Adrenal gland (tissue), 12 donors: ENCODE results near the gene DNAH11. TPM values are rescaled to one million over a fixed set of nuclear protein-coding genes. Genes with fewer than 3 reads are reported as not detected.

Source experiments
- DNase-seq, 7 donors: peaks; one replicate each; pipeline ENCODE4 v3.0.0-alpha.2; 2019 to 2020
- H3K27ac ChIP-seq, 5 donors: fragments of 200-600 bp; sonication (generic) in 4 of 5; 1 replicate in 3 of 5; 2 replicates in 2 of 5; pipeline versions ENCODE4 v1.5.1 to v1.8.0; 2016 to 2020; ENCODE audit warnings: mild to moderate bottlenecking in 1 of 5
- H3K27me3 ChIP-seq: fragments of 200-600 bp; 2 replicates; pipeline ENCODE4 v1.8.0; 2021
- H3K36me3 ChIP-seq, 2 donors: fragments of 200-600 bp; replicated peaks in 1 of 2; 1 replicate in 1 of 2; 2 replicates in 1 of 2; pipeline versions ENCODE4 v1.5.1 to v1.8.0; 2018 to 2022
- H3K4me1 ChIP-seq, 2 donors: fragments of 200-600 bp; replicated peaks in 1 of 2; 1 replicate in 1 of 2; 2 replicates in 1 of 2; pipeline versions ENCODE4 v1.5.1 to v1.8.0; 2018 to 2021
- H3K4me3 ChIP-seq, 4 donors: fragments of 200-600 bp; sonication (generic) in 3 of 4; one replicate each; pipeline ENCODE4 v1.5.1; 2016 to 2018
- H3K9me3 ChIP-seq, 3 donors: fragments of 200-600 bp; sonication (generic) in 1 of 3; replicated peaks in 1 of 3; 1 replicate in 2 of 3; 2 replicates in 1 of 3; pipeline versions ENCODE4 v1.5.1 to v1.8.0; 2016 to 2021
- POLR2A ChIP-seq, 2 donors: fragments of 450-650 bp; IDR thresholded peaks; one replicate each; pipeline ENCODE4 v1.6.1; 2017; ENCODE audit warnings: antibody characterized with exemption in 2 of 2, mild to moderate bottlenecking in 2 of 2, moderate library complexity in 1 of 2
- WGBS, 4 donors: extraction: QIAGEN DNeasy Blood & Tissue Kit in 2 of 4; methylation state at CpG; one replicate each; pipeline versions ENCODE4 v1.1.5 to v1.1.7; 2013 to 2017; 5-methylcytosine and 5-hydroxymethylcytosine counted together
- intact Hi-C, 2 donors: fragments of 100-400 bp; cut with DNase I; formaldehyde crosslinking; loops; one replicate each; pipeline versions ENCODE4 v1.14.1 to v1.15.0; 2022 to 2023
- polyA plus RNA-seq, 3 donors: library from polyadenylated mRNA; stranded (reverse); fragments of 200-250 nt in 2 of 3; fragments of 350-450 nt in 1 of 3; fragmentation: Illumina TruSeq in 1 of 3; extraction: RNeasy Lipid Tissue Mini Kit (QIAGEN cat#74804) in 1 of 3; gene quantifications; one replicate each; pipeline ENCODE4 v1.2.3, GENCODE V29; 2013 to 2014
- total RNA-seq, 9 donors: library from RNA; depleted of rRNA in 4 of 9; stranded (reverse); fragments of >200 nt in 4 of 9; fragments of 120-200 nt in 1 of 9; fragmentation: NEBNext Ultra II Directional in 1 of 9; extraction: Animal tissue kit (Norgen Biotek cat#: 25700) in 1 of 9; gene quantifications; one replicate each; pipeline versions ENCODE4 v1.1.0 to v1.2.4, GENCODE V29; 2013 to 2023
- TF ChIP-seq, protein P1 (sequence below), 6 experiments: fragments of 450-650 bp in 4 of 6; fragments of 200-600 bp in 2 of 6; sonication (generic) in 1 of 6; IDR thresholded peaks; 1 replicate in 5 of 6; 2 replicates in 1 of 6; pipeline versions ENCODE4 v1.5.1 to v1.8.0; 2016 to 2021; ENCODE audit warnings: antibody characterized with exemption in 6 of 6, mild to moderate bottlenecking in 2 of 6, moderate library complexity in 1 of 6
- donor health status: healthy with polysubstance abuse.
- donor health status: Bipolar disorder and iron deficiency.
- donor health status: DM: yes; HTN: yes; CAD: no.
- donor health status: DM: no; HTN: no; CAD: no.
- donor health status: DM: no; HTN: no; CAD: no.
- donor health status: DM: yes; HTN: yes; CAD: no.

The DNAH11 gene
- total and polyA plus RNA-seq, 12 donors: 5.1 to 77.7 (median 23.1) TPM

DNA sequence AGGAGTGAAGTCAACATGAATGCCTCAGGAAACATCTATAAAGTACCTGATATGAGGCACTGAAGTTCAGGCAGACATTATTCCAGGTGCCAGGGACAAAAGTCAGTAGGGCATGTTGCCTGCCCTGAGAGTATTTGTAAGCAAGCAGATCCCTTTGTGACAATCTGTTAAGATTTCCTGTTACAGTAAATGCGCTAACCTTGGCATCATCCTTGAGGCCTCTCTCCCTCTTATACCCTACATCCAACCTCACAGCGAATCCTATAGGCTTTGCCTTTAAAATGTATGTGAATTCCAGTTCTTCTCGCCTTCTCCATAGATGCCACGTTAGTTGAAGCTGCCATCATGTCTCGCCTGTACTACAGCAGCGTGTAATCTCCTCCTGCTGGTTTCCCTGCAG is 165.3 kb downstream of the DNAH11 start:
- Histone ChIP-seq H3K9me3 (no peaks in the 10 kb centered on the region), H3K27ac (no peak overlapping the region), H3K36me3 (no peaks in the 10 kb centered on the region), H3K4me3 (no peak overlapping the region), H3K27me3 (no peaks in the 10 kb centered on the region), H3K4me1 (no peaks in the 10 kb centered on the region)
- WGBS, 4 donors: 86 to 91% (median 88%) methylated on average over 6 of the region's 6 CpGs
- intact Hi-C loops: no loop called here
- no peak for TF ChIP-seq POLR2A (IDR thresholded peaks at IDR 0.05)
- no peak for DNase-seq

DNA sequence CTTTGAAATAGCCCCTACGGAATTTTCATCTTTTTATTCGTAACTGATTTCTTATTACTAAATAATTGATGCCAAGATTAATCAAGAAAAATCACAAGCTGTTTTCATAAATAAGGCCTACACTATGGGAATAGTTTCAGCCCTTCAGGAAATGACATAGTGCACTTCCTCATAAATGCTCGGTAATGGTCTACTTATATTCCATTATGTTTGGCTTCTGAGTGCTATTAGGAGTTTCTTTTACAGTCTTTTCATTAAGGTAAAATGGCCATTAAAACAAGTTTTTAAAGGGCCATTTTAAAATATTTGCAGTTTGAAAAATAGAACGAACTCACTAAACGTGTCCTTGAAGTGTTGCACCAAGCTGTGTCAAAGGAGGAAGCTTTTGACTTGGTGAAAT is 174.5 kb downstream of the DNAH11 start:
- WGBS, 4 donors: 83 to 87% (median 85%) methylated on average over 5 of the region's 5 CpGs
- intact Hi-C loops: no loop called here
- H3K27ac ChIP-seq: no peak overlapping the region
- no peak overlapping the region for H3K4me3 ChIP-seq
- H3K36me3 ChIP-seq: no peaks in the 10 kb centered on the region
- no peaks in the 10 kb centered on the region for H3K27me3 ChIP-seq
- DNase-seq: no peak
- TF ChIP-seq POLR2A (IDR thresholded peaks at IDR 0.05): no peak
- no peaks in the 10 kb centered on the region for H3K4me1 ChIP-seq
- H3K9me3 ChIP-seq: no peaks in the 10 kb centered on the region

DNA sequence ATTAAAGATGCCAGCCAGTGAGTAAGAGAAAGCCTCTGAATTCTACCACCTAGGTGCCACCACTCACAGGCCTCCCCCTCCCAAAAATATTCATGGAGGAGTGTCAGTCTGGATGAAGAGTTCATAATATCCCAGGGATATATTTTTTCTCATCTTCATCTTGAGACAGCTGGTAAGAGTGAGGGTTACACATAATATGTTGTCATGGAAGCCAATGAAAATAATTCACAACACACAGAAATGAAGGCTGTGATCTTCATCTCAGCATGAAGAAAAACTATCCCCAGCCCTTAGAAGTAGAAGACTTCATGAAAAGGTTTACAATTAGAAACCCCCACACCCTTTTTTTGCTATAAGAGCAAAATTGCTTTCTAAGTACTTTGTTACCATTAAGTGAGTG is 175.6 kb downstream of the DNAH11 start:
- Histone ChIP-seq H3K4me3 (no peak overlapping the region), H3K4me1 (no peaks in the 10 kb centered on the region), H3K36me3 (no peaks in the 10 kb centered on the region), H3K27ac (no peak overlapping the region), H3K27me3 (no peaks in the 10 kb centered on the region), H3K9me3 (no peaks in the 10 kb centered on the region)
- intact Hi-C loops: no loop called here
- DNase-seq: no peak
- TF ChIP-seq, protein P1, sequence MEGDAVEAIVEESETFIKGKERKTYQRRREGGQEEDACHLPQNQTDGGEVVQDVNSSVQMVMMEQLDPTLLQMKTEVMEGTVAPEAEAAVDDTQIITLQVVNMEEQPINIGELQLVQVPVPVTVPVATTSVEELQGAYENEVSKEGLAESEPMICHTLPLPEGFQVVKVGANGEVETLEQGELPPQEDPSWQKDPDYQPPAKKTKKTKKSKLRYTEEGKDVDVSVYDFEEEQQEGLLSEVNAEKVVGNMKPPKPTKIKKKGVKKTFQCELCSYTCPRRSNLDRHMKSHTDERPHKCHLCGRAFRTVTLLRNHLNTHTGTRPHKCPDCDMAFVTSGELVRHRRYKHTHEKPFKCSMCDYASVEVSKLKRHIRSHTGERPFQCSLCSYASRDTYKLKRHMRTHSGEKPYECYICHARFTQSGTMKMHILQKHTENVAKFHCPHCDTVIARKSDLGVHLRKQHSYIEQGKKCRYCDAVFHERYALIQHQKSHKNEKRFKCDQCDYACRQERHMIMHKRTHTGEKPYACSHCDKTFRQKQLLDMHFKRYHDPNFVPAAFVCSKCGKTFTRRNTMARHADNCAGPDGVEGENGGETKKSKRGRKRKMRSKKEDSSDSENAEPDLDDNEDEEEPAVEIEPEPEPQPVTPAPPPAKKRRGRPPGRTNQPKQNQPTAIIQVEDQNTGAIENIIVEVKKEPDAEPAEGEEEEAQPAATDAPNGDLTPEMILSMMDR (IDR thresholded peaks at IDR 0.05): no peak
- TF ChIP-seq POLR2A (IDR thresholded peaks at IDR 0.05): no peak

DNA sequence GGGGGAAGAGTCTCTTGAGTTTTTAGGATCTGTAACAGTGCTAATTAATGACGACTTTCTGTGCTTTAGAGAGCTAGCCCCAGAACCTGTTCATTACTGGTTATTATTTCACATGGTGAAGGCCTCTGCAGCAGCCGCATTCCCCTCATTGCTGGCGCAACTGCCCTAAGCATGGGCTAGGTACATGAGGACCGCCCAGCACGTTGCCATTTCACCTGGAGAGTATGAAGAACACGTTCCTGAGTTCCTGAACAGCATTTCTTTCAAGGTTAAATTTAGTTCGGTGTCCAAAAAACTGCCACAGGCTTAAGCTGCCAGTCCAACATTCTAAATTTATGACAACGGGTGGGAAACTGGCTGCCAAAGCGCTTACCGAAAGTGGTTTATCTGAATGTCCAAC is 177.0 kb downstream of the DNAH11 start:
- H3K4me3 ChIP-seq: no peak overlapping the region
- no peaks in the 10 kb centered on the region for H3K27me3 ChIP-seq
- no peaks in the 10 kb centered on the region for H3K36me3 ChIP-seq
- H3K4me1 ChIP-seq: no peaks in the 10 kb centered on the region
- H3K9me3 ChIP-seq: no peaks in the 10 kb centered on the region
- DNase-seq: no peak
- 77 to 86% (median 81%) methylated on average over 10 of the region's 10 CpGs for WGBS, 4 donors
- TF ChIP-seq POLR2A (IDR thresholded peaks at IDR 0.05): no peak
- TF ChIP-seq, protein P1 (IDR thresholded peaks at IDR 0.05): no peak
- H3K27ac ChIP-seq: no peak overlapping the region
- intact Hi-C loops: no loop called here

DNA sequence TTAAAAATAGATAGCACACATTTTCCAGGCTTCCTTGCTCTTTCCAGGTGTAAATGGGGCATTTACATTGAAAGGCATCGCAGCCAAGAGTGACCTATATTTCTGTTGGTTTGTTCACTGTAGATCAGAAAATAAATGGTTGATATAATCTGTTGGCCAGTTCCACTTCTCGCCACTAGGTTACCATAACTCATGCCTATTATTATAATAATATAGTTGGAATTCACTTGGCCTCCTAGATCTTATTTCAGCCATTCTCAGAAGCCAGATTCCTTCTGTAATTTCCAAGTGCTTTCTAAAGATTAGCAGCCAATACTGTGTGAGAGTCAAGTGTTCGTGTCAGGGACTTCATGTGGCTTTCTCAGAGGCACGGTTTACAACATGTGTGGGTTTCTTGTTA is 179.5 kb downstream of the DNAH11 start:
- intact Hi-C loops: no loop called here
- WGBS, 4 donors: 88 to 92% (median 90%) methylated on average over 4 of the region's 4 CpGs
- no peak overlapping the region for H3K4me3 ChIP-seq
- H3K27ac ChIP-seq: no peak overlapping the region
- H3K4me1 ChIP-seq: no peaks in the 10 kb centered on the region
- H3K9me3 ChIP-seq: no peaks in the 10 kb centered on the region
- H3K36me3 ChIP-seq: no peaks in the 10 kb centered on the region
- TF ChIP-seq, protein P1 (IDR thresholded peaks at IDR 0.05): no peak
- no peak for TF ChIP-seq POLR2A (IDR thresholded peaks at IDR 0.05)
- H3K27me3 ChIP-seq: no peaks in the 10 kb centered on the region
- DNase-seq: no peak
